K562 (cell line): ENCODE measurements around the gene ZNF557. TPM values are rescaled to one million over a fixed set of nuclear protein-coding genes. Genes with fewer than 3 reads are reported as not detected.

Experiments used
- CBFA2T2 ChIP-seq: fragments of 450-650 bp; conservative IDR thresholded peaks from 2 replicates; pipeline ENCODE4 v1.6.1; 2017; ENCODE audit warnings: mild to moderate bottlenecking
- CCAR2 ChIP-seq: fragments of 200-400 bp; formaldehyde crosslinking; IDR thresholded peaks from 2 replicates; pipeline ENCODE4 v1.6.1; 2017; ENCODE audit warnings: mild to moderate bottlenecking, low read depth, low read length
- NCOA6 ChIP-seq: fragments of 450-650 bp; IDR thresholded peaks from 2 replicates; pipeline ENCODE4 v1.6.1; 2017; ENCODE audit warnings: mild to moderate bottlenecking
- POLR2AphosphoS5 ChIP-seq: IDR thresholded peaks from 2 replicates; pipeline ENCODE4 v1.6.1; 2011; ENCODE audit warnings: mild to moderate bottlenecking, low read depth, low read length, moderate library complexity; ENCODE audit not compliant: control insufficient read depth, insufficient read depth
- RAD51 ChIP-seq: fragments of 450-650 bp; IDR thresholded peaks from 2 replicates; pipeline ENCODE4 v1.7.1; 2016; ENCODE audit warnings: low read depth, mild to moderate bottlenecking, borderline replicate concordance
- SRF ChIP-seq, 2 experiments: fragments of 250-450, 450-650 bp in 1 of 2; sonication (Bioruptor Pico) in 1 of 2; sonication (generic) in 1 of 2; formaldehyde crosslinking; IDR thresholded peaks; 2 replicates each; pipeline versions ENCODE4 v1.5.0 to v1.5.1; 2020 to 2022; ENCODE audit warnings: mild to moderate bottlenecking in 1 of 2, missing genetic modification reagents in 1 of 2
- SRSF3 ChIP-seq: fragments of 200-400 bp; formaldehyde crosslinking; IDR thresholded peaks from 2 replicates; pipeline ENCODE4 v1.6.1; 2016; ENCODE audit warnings: mild to moderate bottlenecking, low read length, moderate library complexity; ENCODE audit not compliant: insufficient read depth
- TEAD2 ChIP-seq: fragments of 450-650 bp; IDR thresholded peaks from 2 replicates; pipeline ENCODE4 v1.6.1; 2016; ENCODE audit warnings: missing genetic modification characterization, control low read depth, missing compliant biosample characterization
- TFE3 ChIP-seq: fragments of 450-650 bp; formaldehyde crosslinking; IDR thresholded peaks from 2 replicates; pipeline ENCODE4 v1.4.0; 2020; ENCODE audit warnings: mild to moderate bottlenecking, mixed read lengths
- ZBTB40 ChIP-seq, 2 experiments: fragments of 450-650 bp in 1 of 2; sonication (generic) in 1 of 2; formaldehyde crosslinking in 1 of 2; IDR thresholded peaks; 2 replicates each; pipeline versions ENCODE4 v1.7.1 to v1.9.0; 2016 to 2022; ENCODE audit warnings: inconsistent platforms in 1 of 2, mild to moderate bottlenecking in 1 of 2, missing genetic modification reagents in 1 of 2
- ZNF143 ChIP-seq: sonication (generic); formaldehyde crosslinking; IDR thresholded peaks from 2 replicates; pipeline ENCODE4 v1.9.0; 2022; ENCODE audit warnings: mild to moderate bottlenecking, missing genetic modification reagents
- ZNF347 ChIP-seq: fragments of 450-650 bp; formaldehyde crosslinking; IDR thresholded peaks from 2 replicates; pipeline ENCODE4 v1.4.0; 2020; ENCODE audit warnings: low read depth, mild to moderate bottlenecking, moderate library complexity
- polyA plus RNA-seq, 8 experiments: library from polyadenylated mRNA; depleted of rRNA in 4 of 8; stranded (reverse) in 5 of 8; unstranded in 3 of 8; fragments of >200 nt; fragmentation: Nextera tagmentation in 2 of 8; fragmentation: Illumina TruSeq in 1 of 8; extraction: Ambion mirVana in 2 of 8; extraction: Trizol in 1 of 8; gene quantifications; 2 replicates each; pipeline versions ENCODE4 v1.2.1 to v1.2.3, GENCODE V29; 2011 to 2014; ENCODE audit warnings: inconsistent platforms in 1 of 8, missing spikeins in 1 of 8
- total RNA-seq, 7 experiments: library from RNA; depleted of rRNA in 6 of 7; stranded (reverse); fragments of >200 nt in 6 of 7; fragmentation: Illumina TruSeq in 2 of 7; extraction: Trizol in 2 of 7; gene quantifications; 2 replicates each; pipeline versions ENCODE4 v1.2.1 to v1.2.3, GENCODE V29; 2011 to 2021; ENCODE audit warnings: low replicate concordance in 1 of 7
- TF ChIP-seq, protein P1 (sequence below): sonication (generic); formaldehyde crosslinking; IDR thresholded peaks from 2 replicates; pipeline ENCODE4 v1.5.0; 2020; ENCODE audit warnings: missing genetic modification reagents
- TF ChIP-seq, protein P2 (sequence below): sonication (generic); formaldehyde crosslinking; IDR thresholded peaks from 2 replicates; pipeline ENCODE4 v1.9.0; 2022; ENCODE audit warnings: mild to moderate bottlenecking, missing genetic modification reagents

ZNF557 gene
- total and polyA plus RNA-seq, 9 of the 15 experiments (the other 6 are each of a cell fraction or from before 2014, with no cell fraction given): 2.2 to 6.6 (median 4.4) TPM

GRCh38 chr19:7137120-7137519 lies 67.6 kb downstream of the ZNF557 start (continued):
- TF ChIP-seq ZNF347 (CRISPR knock-in tag) (no peak), POLR2AphosphoS5 (no peak), SRSF3 (no peak), TEAD2 (no peak), NCOA6 (no peak), TFE3 (CRISPR knock-in tag) (peak; percentile 71), RAD51 (peak; percentile 87), CBFA2T2 (peak; percentile 49), CCAR2 (no peak), SRF (CRISPR knock-in tag; IDR thresholded peaks at IDR 0.05) (no peak), ZBTB40 (IDR thresholded peaks at IDR 0.05) (peak; percentile 82), ZBTB40 (CRISPR knock-in tag; IDR thresholded peaks at IDR 0.05) (no peak), ZNF143 (no peak)
- TF ChIP-seq, protein P1, sequence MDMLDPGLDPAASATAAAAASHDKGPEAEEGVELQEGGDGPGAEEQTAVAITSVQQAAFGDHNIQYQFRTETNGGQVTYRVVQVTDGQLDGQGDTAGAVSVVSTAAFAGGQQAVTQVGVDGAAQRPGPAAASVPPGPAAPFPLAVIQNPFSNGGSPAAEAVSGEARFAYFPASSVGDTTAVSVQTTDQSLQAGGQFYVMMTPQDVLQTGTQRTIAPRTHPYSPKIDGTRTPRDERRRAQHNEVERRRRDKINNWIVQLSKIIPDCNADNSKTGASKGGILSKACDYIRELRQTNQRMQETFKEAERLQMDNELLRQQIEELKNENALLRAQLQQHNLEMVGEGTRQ (CRISPR knock-in tag): peak; percentile 73
- TF ChIP-seq, protein P2, sequence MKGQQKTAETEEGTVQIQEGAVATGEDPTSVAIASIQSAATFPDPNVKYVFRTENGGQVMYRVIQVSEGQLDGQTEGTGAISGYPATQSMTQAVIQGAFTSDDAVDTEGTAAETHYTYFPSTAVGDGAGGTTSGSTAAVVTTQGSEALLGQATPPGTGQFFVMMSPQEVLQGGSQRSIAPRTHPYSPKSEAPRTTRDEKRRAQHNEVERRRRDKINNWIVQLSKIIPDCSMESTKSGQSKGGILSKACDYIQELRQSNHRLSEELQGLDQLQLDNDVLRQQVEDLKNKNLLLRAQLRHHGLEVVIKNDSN: peak; percentile 76
